PC-9 (cell line): Measurements from ENCODE around the gene KRTAP10-1.
"Not testable (repeated sequence)": the region's sequence is repeated elsewhere in the genome, so short reads cannot be mapped to it uniquely, and the experiment has no call there.

Source experiments
- EZH2 ChIP-seq: fragments of 200-600 bp; sonication (generic); IDR thresholded peaks from 2 replicates; pipeline ENCODE4 v1.8.0; 2017; ENCODE audit warnings: antibody characterized with exemption, low read depth
- TF ChIP-seq, protein P1 (sequence below): fragments of 200-600 bp; sonication (generic); conservative IDR thresholded peaks from 2 replicates; pipeline ENCODE4 v1.6.1; 2017; ENCODE audit warnings: mixed run types, antibody characterized with exemption, mild to moderate bottlenecking, moderate library complexity

- TF ChIP-seq, protein P1, sequence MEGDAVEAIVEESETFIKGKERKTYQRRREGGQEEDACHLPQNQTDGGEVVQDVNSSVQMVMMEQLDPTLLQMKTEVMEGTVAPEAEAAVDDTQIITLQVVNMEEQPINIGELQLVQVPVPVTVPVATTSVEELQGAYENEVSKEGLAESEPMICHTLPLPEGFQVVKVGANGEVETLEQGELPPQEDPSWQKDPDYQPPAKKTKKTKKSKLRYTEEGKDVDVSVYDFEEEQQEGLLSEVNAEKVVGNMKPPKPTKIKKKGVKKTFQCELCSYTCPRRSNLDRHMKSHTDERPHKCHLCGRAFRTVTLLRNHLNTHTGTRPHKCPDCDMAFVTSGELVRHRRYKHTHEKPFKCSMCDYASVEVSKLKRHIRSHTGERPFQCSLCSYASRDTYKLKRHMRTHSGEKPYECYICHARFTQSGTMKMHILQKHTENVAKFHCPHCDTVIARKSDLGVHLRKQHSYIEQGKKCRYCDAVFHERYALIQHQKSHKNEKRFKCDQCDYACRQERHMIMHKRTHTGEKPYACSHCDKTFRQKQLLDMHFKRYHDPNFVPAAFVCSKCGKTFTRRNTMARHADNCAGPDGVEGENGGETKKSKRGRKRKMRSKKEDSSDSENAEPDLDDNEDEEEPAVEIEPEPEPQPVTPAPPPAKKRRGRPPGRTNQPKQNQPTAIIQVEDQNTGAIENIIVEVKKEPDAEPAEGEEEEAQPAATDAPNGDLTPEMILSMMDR, result not testable (repeated sequence)
- not testable (repeated sequence) for TF ChIP-seq EZH2
These were observed 18.3 kb upstream of the KRTAP10-1 start for GRCh38 chr21:44558329-44558675.
